Brain microvascular endothelial cell (primary cell): Measurements from ENCODE around the gene PRPS1.
"Not testable (repeated sequence)": the region's sequence is repeated elsewhere in the genome, so short reads cannot be mapped to it uniquely, and the experiment has no call there.

ENCODE experiments used
- DNase-seq: peaks from one replicate; pipeline ENCODE4 v3.0.0-alpha.2; 2020
- H3K27ac ChIP-seq: fragments of 250-450 bp; sonication (Bioruptor Pico); 2 replicates; pipeline ENCODE4 v1.5.1; 2020; ENCODE audit warnings: mild to moderate bottlenecking, moderate library complexity
- H3K27me3 ChIP-seq: fragments of 250-450 bp; sonication (Bioruptor Pico); replicated peaks from 2 replicates; pipeline ENCODE4 v1.5.1; 2020; ENCODE audit warnings: mild to moderate bottlenecking
- H3K36me3 ChIP-seq: fragments of 250-450 bp; sonication (Bioruptor Pico); replicated peaks from 2 replicates; pipeline ENCODE4 v1.5.1; 2020; ENCODE audit warnings: mild to moderate bottlenecking
- H3K4me3 ChIP-seq: 2 replicates; pipeline ENCODE4 v1.5.1; 2011; ENCODE audit warnings: low read depth, mild to moderate bottlenecking, control low read depth, low read length, moderate library complexity
- in situ Hi-C: cut with HindIII; loops from 2 replicates; pipeline ENCODE4 v1.10.0; 2017; ENCODE audit warnings: low sequenced_read_pairs, low pct_ligation_motif_present
- TF ChIP-seq, protein P1 (sequence below): IDR thresholded peaks from 2 replicates; pipeline ENCODE4 v1.5.1; 2011; ENCODE audit warnings: low read depth, mild to moderate bottlenecking, moderate library complexity, low read length, control low read depth, inconsistent platforms; ENCODE audit errors: missing control alignments

Gene PRPS1

DNA sequence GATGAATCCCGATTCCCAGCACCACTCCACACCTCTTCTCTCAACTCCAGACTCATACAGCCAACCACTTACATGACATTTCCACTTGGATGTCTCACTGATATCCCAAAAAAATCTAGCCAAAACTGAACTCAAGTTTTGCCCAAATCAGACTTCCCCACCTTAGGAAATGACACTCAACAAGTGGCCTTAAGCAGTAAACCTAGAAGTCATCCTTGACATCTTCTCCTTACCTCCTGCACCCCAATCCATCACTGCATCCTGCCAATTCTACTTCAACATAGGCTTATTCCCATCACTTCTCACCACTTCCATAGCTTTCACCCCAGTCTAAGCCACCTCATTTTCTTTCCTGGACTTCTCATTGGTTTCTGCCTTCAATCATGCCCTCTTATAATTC lies 39.1 kb downstream of the PRPS1 start:
- H3K36me3 ChIP-seq = no peaks in the 10 kb centered on the region

GRCh38 chrX:107668710-107669109 lies 40.4 kb downstream of the PRPS1 start:
- H3K36me3 ChIP-seq, H3K27me3 ChIP-seq, H3K4me3 ChIP-seq, in situ Hi-C loops, H3K27ac ChIP-seq, DNase-seq: not testable (repeated sequence)

More for the DNA sequence above, 39.1 kb downstream of the PRPS1 start:
- Histone ChIP-seq H3K27me3 (no peaks in the 10 kb centered on the region), H3K27ac (no peak overlapping the region), H3K4me3 (no peak overlapping the region)
- no peak for DNase-seq
- TF ChIP-seq, protein P1, sequence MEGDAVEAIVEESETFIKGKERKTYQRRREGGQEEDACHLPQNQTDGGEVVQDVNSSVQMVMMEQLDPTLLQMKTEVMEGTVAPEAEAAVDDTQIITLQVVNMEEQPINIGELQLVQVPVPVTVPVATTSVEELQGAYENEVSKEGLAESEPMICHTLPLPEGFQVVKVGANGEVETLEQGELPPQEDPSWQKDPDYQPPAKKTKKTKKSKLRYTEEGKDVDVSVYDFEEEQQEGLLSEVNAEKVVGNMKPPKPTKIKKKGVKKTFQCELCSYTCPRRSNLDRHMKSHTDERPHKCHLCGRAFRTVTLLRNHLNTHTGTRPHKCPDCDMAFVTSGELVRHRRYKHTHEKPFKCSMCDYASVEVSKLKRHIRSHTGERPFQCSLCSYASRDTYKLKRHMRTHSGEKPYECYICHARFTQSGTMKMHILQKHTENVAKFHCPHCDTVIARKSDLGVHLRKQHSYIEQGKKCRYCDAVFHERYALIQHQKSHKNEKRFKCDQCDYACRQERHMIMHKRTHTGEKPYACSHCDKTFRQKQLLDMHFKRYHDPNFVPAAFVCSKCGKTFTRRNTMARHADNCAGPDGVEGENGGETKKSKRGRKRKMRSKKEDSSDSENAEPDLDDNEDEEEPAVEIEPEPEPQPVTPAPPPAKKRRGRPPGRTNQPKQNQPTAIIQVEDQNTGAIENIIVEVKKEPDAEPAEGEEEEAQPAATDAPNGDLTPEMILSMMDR = no peak
- in situ Hi-C loops = no loop called here

- no peaks in the 10 kb centered on the region for H3K36me3 ChIP-seq
- H3K27me3 ChIP-seq = no peaks in the 10 kb centered on the region
- in situ Hi-C loops = no loop called here
- TF ChIP-seq, protein P1 = no peak
- H3K27ac ChIP-seq = no peak overlapping the region
- no peak for DNase-seq
- H3K4me3 ChIP-seq = no peak overlapping the region
Observed at GRCh38 chrX:107669261-107669660, 41.0 kb downstream of the PRPS1 start.

DNA sequence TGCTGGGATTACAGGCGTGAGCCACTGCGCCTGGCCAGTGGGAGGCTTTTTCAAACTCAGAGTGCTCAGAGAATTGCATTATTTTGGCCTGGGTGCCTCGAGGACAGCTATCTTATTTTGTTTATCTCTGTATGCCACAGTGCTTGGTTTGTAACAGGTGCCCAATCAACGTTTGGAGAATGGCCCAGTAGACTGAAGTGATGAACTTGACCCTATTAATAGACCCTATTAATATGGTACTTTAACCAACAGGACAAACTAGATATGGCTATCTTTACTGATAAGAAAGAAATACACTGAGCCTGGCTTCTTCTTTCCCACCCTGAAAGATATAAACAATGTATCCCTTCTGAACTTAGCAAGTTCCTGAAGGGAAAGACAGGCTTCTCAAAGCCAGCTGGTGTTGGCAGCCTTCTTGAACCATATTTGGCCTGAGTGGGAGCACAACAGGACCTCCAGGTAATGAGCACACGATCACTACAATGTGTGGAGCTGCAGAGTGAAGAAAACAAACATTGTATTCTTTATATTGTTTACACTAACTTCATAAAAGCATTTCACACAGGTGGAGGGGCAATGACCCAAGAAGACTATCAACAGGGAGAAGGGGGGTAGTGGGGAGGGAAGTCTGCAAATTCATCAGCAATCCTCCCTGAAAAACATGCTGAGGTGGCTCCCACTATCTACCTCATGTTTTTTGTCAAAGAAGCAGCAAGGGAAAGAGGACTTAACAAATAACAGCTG lies 41.7 kb downstream of the PRPS1 start:
- no peak overlapping the region for H3K4me3 ChIP-seq
- no peaks in the 10 kb centered on the region for H3K36me3 ChIP-seq
- no peaks in the 10 kb centered on the region for H3K27me3 ChIP-seq
- no peak for DNase-seq
- TF ChIP-seq, protein P1 = no peak
- no peak overlapping the region for H3K27ac ChIP-seq
- in situ Hi-C loops = no loop called here

GRCh38 chrX:107671256-107671655 lies 42.9 kb downstream of the PRPS1 start:
- H3K4me3 ChIP-seq, H3K27ac ChIP-seq, H3K27me3 ChIP-seq, in situ Hi-C loops, H3K36me3 ChIP-seq, DNase-seq: not testable (repeated sequence)

DNA sequence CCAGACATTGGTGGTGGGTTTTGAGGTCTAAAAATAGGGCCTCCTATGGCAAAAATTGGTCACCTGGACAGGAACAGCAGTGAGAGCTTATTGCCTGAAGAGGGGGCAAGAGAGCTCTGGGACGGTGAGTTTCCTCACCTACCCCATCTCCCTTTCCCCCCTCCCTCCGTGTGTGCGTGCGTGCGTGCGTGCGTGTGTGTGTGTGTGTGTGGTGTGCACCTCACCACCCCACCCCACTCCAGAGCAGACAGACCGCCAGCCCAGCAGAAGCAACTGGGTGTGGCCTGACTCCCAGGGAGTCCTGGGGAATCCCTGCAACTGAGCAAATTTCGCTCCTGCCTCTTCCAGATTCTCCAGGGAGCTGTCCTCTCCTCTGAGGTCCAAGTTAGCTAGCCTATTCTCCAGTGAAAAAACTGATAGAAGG lies 44.7 kb downstream of the PRPS1 start:
- in situ Hi-C loops = no loop called here
- TF ChIP-seq, protein P1 = peak; percentile 81
- Histone ChIP-seq H3K4me3 (no peak overlapping the region), H3K36me3 (no peaks in the 10 kb centered on the region), H3K27me3 (no peaks in the 10 kb centered on the region), H3K27ac (peak overlapping the region; percentile 99)
- DNase-seq = peak; percentile 80

DNA sequence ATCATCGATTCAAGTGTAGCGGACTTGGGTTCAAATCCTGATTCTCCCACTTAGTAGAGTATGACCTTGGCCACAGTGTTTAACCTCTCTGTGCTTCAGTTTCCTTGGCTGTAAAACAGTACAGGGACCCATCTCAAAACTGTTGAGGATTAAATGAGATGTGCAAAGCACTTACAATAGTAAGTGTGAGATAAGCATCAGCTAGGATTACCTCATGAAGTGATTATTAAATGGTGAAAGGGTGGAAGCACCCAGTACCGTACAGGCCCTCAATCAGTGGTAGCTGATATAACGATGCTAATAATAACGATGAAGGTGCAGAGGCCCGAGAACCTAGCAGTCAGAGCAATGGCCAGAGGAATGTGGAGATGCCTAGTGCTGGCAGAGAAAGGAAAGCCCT lies 45.1 kb downstream of the PRPS1 start:
- in situ Hi-C loops = no loop called here
- Histone ChIP-seq H3K27ac (peak overlapping the region; percentile 99), H3K4me3 (no peak overlapping the region), H3K36me3 (no peaks in the 10 kb centered on the region), H3K27me3 (no peaks in the 10 kb centered on the region)
- TF ChIP-seq, protein P1 = no peak
- DNase-seq = no peak
